Thyroid gland (tissue), 4 donors: ENCODE results near the gene PDE3B.

Source experiments
- CTCF ChIP-seq, 6 experiments: fragments of 200-600 bp in 3 of 6; fragments of 450-650 bp in 3 of 6; sonication (generic) in 3 of 6; IDR thresholded peaks; one replicate each; pipeline ENCODE4 v1.5.1; 2016 to 2019; ENCODE audit warnings: antibody characterized with exemption in 6 of 6, mild to moderate bottlenecking in 2 of 6, inconsistent platforms in 1 of 6, moderate library complexity in 1 of 6
- POLR2A ChIP-seq, 2 donors: fragments of 450-650 bp; IDR thresholded peaks; one replicate each; pipeline ENCODE4 v1.6.1; 2017; ENCODE audit warnings: antibody characterized with exemption in 2 of 2, mild to moderate bottlenecking in 2 of 2, moderate library complexity in 1 of 2

GRCh38 chr11:14657841-14658240 is 14.2 kb downstream of the PDE3B start:
- TF ChIP-seq CTCF (IDR thresholded peaks at IDR 0.05) = no peak
- TF ChIP-seq POLR2A (IDR thresholded peaks at IDR 0.05) = no peak
